ENCODE measurements around the gene HOMER2.
"Not testable (repeated sequence)": the region's sequence is repeated elsewhere in the genome, so short reads cannot be mapped to it uniquely, and the experiment has no call there.

The HOMER2 gene

DNA sequence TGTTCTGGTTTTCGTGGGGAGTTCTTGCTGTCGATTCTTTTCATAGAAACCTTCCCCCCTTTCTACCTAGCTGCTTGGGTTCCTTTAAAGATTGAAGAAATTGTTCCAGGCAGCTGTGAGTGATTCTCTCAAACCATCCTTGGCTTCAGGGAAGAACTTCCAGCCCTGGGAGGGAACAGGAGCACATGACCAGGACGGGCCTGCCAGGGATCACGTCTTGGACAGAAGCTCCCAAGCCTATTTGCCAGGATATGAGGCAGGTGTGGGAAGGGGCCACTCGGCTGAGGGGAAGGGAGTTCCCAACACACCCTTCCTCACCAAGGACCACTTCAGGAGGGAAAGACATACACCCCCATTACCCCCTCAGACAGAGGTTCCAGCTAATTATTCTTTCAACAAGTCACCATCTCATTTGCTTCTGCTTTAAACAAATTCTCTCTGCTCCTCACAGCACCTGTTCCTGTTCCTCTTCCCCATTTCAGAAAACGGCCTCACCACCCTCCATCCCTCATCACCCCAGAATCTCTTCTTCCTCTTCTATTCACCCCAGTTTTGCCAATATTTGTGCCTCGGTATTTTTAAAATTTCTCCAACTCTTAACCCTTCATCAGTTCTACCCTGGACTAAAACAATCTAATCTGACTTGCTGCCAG, 80.6 kb downstream of the HOMER2 start:
- no peak for DNase-seq
- Mint-ChIP-seq H3K36me3 (ENCODE audit: low read depth) (peaks cover 20% of the 10 kb centered on the region), H3K27ac (no peak overlapping the region), H3K4me1 (no peaks in the 10 kb centered on the region), H3K27me3 (ENCODE audit: low read depth, poor library complexity) (peaks cover 7% of the 10 kb centered on the region), H3K9me3 (no peaks in the 10 kb centered on the region), H3K4me3 (no peak overlapping the region)
- TF ChIP-seq, protein P1, sequence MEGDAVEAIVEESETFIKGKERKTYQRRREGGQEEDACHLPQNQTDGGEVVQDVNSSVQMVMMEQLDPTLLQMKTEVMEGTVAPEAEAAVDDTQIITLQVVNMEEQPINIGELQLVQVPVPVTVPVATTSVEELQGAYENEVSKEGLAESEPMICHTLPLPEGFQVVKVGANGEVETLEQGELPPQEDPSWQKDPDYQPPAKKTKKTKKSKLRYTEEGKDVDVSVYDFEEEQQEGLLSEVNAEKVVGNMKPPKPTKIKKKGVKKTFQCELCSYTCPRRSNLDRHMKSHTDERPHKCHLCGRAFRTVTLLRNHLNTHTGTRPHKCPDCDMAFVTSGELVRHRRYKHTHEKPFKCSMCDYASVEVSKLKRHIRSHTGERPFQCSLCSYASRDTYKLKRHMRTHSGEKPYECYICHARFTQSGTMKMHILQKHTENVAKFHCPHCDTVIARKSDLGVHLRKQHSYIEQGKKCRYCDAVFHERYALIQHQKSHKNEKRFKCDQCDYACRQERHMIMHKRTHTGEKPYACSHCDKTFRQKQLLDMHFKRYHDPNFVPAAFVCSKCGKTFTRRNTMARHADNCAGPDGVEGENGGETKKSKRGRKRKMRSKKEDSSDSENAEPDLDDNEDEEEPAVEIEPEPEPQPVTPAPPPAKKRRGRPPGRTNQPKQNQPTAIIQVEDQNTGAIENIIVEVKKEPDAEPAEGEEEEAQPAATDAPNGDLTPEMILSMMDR (IDR thresholded peaks at IDR 0.05), result no peak

DNA sequence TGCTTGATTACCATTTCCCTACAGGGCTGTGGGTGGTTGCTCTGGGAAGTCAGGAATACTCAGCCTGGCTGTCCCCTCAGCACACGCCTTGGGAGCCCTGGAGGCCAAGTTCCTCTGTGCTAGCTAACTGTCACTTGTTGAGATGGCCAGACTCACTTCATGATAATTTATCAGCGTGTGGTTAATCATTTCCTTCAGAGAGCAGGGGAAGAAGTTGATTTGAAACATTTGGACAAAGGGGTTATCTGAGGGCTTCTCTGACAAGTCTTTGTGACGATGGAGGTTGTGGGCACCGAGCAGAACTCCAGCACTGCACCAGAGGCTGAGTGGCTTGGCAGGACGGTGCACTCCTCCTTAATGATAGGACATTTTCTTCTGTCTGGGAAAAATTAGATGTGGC, 81.2 kb downstream of the HOMER2 start:
- Mint-ChIP-seq H3K27me3 (ENCODE audit: low read depth, poor library complexity) (peaks cover 7% of the 10 kb centered on the region), H3K4me1 (no peaks in the 10 kb centered on the region), H3K4me3 (no peak overlapping the region), H3K9me3 (no peaks in the 10 kb centered on the region), H3K36me3 (ENCODE audit: low read depth) (peaks cover 25% of the 10 kb centered on the region), H3K27ac (no peak overlapping the region)
- TF ChIP-seq, protein P1 (IDR thresholded peaks at IDR 0.05), result no peak
- no peak for DNase-seq

DNA sequence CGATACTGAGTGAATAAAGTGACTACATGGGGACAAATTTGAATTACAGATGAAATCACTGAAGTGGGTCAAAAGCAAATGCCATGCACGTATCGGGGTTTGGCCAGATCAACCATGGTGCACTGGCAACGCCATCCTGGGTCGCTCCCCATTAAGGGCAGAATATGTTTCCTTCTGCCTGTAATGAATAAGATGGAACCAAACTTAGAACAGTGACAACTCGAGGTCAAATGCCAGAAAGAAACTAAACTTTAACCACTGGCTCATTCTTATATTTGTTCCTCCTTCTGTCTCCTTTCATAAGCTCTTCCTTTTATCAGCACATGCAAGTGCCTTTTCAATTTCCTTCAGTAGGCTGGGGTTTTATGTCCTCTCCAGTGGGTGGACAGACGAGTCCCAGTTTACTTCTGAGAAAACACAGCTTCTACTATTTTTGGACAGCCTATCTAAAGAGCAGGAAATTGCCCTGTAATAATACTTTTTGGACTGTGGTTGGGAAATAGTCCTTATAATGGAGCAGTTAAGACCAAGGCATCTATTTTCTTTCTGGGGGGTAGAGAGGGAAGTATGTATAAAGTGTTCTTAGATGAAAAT, 81.7 kb downstream of the HOMER2 start:
- TF ChIP-seq, protein P1 (IDR thresholded peaks at IDR 0.05), result no peak
- peaks cover 26% of the 10 kb centered on the region for H3K36me3 Mint-ChIP-seq (ENCODE audit: low read depth)
- no peaks in the 10 kb centered on the region for H3K4me1 Mint-ChIP-seq
- DNase-seq, result no peak
- no peak overlapping the region for H3K27ac Mint-ChIP-seq
- H3K9me3 Mint-ChIP-seq, result no peaks in the 10 kb centered on the region
- no peak overlapping the region for H3K4me3 Mint-ChIP-seq
- peaks cover 7% of the 10 kb centered on the region for H3K27me3 Mint-ChIP-seq (ENCODE audit: low read depth, poor library complexity)

DNA sequence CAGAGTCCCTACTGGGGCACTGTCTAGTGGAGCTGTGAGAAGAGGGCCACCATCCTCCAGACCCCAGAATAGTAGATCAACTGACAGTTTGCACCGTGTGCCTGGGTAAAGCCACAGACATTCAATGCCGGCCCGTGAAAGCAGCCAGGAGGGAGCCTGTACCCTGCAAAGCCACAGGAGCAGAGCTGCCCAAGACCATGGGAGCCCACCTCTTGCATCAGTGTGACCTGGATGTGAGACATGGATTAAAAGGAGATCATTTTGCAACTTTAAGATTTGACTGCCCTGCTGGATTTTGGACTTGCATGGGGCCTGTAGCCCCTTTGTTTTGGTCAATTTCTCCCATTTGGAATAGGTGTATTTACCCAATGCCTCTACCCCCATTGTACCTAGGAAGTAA, 86.5 kb downstream of the HOMER2 start:
- not testable (repeated sequence) for H3K4me1 Mint-ChIP-seq, H3K27ac Mint-ChIP-seq

DNA sequence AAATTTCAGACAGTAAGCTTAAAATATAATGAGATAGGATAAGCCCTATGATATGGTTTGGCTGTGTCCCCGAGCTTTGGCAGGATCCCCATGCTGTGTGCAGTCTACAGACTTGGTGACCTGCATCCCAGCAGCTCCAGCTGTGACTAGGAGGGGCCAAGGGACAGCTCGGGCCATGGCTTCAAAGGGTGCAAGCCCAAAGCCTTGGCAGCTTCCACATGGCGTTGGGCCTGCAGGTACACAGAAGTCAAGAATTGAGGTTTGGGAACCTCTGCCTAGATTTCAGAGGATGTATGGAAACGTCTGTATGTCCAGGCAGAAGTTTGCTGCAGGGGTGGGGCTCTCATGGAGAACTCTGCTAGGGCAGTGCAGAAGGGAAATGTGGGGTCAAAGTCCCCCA, 86.9 kb downstream of the HOMER2 start:
- H3K36me3 Mint-ChIP-seq (ENCODE audit: low read depth); H3K9me3 Mint-ChIP-seq; H3K27me3 Mint-ChIP-seq (ENCODE audit: low read depth, poor library complexity); H3K4me1 Mint-ChIP-seq; DNase-seq; H3K27ac Mint-ChIP-seq; H3K4me3 Mint-ChIP-seq: not testable (repeated sequence)

More for the DNA sequence above, 86.5 kb downstream of the HOMER2 start:
- H3K27me3 Mint-ChIP-seq (ENCODE audit: low read depth, poor library complexity); H3K36me3 Mint-ChIP-seq (ENCODE audit: low read depth); H3K4me3 Mint-ChIP-seq; H3K9me3 Mint-ChIP-seq; DNase-seq: not testable (repeated sequence)

DNA sequence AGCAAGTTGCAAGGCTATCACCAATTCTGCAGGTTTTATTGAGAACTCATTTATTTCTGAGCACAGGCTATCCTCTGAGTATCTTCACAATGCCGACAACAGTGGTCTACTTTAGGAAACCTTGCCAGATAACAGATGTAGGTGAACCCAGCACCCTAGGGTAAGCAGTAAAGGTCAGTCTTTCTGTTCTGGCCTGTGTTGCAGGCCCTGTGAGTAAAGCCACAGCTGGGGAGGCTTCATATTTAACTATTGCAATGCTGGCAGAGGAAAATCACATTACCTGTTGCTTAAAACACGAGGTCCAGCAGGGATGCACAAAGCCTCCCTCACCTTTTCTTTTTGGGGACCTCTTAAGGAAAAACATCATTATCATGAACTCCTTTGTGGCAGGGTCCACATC, 87.6 kb downstream of the HOMER2 start:
- TF ChIP-seq, protein P1 (IDR thresholded peaks at IDR 0.05), result no peak

DNA sequence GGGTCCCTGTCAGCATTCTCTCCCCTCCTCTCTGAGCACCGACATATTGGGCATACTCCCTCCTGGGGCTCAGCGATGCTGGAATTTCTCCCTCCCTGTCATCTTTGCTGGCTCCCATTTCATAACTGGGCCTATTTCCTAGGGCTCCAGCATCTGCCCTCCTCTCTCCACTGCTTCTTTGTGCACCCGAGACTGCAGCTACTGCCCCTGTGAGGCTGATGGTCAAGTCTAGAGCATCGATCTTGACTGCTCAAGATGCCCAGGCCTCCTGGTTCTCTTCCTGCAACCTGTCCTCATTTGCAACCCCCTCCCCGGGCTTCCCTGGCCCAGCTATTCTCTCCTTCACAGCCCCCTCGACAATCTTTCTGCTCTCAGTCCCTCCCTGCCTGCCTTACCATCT, 89.6 kb downstream of the HOMER2 start:
- H3K27me3 Mint-ChIP-seq (ENCODE audit: low read depth, poor library complexity), result peaks cover 3% of the 10 kb centered on the region
- peak overlapping the region; percentile 29 for H3K27ac Mint-ChIP-seq
- DNase-seq, result no peak
- no peaks in the 10 kb centered on the region for H3K9me3 Mint-ChIP-seq
- no peaks in the 10 kb centered on the region for H3K4me1 Mint-ChIP-seq
- H3K36me3 Mint-ChIP-seq (ENCODE audit: low read depth), result peaks cover 9% of the 10 kb centered on the region
- TF ChIP-seq, protein P1 (IDR thresholded peaks at IDR 0.05), result no peak
- no peak overlapping the region for H3K4me3 Mint-ChIP-seq

More for the DNA sequence above, 87.6 kb downstream of the HOMER2 start:
- Mint-ChIP-seq H3K4me3 (no peak overlapping the region), H3K27me3 (ENCODE audit: low read depth, poor library complexity) (peaks cover 7% of the 10 kb centered on the region), H3K27ac (no peak overlapping the region), H3K4me1 (no peaks in the 10 kb centered on the region), H3K9me3 (no peaks in the 10 kb centered on the region), H3K36me3 (ENCODE audit: low read depth) (peaks cover 9% of the 10 kb centered on the region)
- DNase-seq, result no peak

Data from nephron progenitor cell (in vitro differentiated cells).